GM18517 (cell line): ENCODE measurements around the gene IBTK.
"Not testable (repeated sequence)": the region's sequence is repeated elsewhere in the genome, so short reads cannot be mapped to it uniquely, and the experiment has no call there.

ENCODE experiments used
- ATAC-seq: cut with Tn5 transposase; IDR thresholded peaks from one replicate; pipeline ENCODE4 v1.9.1; 2021; ENCODE audit warnings: mild to moderate bottlenecking, moderate library complexity; ENCODE audit not compliant: unreplicated experiment

Gene IBTK

DNA sequence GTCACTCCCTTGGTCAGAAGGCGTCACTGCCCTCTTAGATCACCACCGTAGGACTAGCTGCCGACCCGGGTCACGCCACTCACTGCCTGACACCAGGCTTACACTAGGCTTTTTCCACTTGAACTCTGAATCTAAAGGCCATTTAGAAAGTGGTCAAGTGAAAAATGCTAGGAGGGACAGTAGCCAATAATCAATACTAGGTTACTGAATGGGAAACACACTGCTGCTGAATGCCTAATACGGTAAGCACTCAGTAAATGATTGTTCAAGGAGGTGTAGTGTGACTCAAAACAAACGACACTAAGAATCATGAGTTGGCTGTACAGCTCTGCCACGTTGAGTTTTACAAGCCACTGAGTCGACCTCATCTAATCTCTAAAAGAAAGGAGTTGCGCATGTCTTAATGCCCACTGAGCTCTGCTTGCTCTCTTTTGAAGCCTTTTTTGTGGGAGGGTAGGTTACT is 760 bp upstream of the IBTK start:
- ATAC-seq = peak; percentile 45

DNA sequence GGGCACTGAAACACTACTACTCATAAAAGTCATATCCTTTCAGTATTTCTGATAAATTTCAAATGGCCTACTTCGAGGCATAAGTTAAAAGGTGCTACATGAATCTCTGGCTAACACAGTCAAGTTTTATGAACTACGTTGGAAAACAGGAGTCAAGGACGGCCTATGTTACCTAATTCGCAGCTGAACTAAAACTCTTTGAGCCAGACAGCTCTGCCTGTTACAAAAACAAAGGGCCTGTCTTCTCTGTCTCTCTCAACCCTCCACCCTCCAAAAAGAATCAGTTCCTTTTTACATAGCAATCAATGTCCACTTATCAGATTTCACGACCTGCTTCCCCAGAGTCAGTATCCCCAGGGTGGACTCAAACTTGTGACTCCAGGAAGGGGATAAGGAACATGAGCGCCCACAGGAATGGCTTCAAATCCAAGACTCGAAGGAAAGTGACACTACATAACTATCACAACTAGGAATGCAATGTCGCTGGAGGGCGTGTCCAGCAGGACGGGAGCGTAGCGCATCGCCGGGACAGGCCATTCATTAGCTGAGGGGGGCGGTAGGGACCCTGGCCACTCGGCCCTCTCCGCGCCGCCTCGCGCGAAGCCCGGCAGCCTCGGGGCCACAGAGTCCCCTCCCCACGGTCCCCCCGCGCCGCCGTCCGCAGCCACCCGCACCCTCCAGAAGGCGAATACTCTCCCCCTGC is 591 bp downstream of the IBTK start:
- peak; percentile 39 for ATAC-seq

DNA sequence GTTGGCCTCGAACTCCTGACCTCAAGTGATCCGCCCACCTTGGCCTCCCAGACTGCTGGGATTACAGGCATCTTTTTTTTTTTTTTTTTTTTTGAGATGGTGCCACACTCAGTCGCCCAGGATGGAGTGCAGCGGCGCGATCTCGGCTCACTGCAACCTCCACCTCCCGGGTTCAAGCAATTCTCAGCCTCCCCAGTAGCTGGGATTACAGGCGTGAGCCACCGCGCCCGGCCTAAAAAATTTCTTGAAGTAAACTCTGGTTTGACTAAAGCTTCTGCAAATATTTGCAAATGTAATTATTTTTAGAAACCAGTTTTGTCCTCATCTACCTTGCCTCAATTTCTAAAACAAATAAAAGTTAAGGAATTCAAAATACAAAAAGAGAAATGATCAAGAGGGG is 1.2 kb downstream of the IBTK start:
- ATAC-seq = no peak

DNA sequence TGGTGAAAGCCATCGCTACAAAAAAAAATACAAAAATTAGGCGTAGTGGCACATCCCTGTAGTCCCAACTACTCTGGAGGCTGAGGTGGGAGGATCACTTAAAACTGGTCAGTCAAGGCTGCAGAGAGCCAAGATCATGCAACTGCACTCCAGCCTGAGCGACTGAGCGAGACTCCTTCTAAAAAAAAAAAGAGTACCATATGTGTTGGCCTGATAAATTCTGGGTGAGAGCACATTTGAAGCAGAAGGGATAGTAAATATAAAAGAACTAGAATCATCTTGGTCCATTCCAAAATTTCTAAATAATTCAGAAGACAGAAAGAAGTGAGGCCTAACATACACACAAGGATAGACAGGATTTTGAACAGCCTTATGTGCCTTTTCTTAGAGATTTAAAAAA is 2.2 kb downstream of the IBTK start:
- ATAC-seq = no peak

DNA sequence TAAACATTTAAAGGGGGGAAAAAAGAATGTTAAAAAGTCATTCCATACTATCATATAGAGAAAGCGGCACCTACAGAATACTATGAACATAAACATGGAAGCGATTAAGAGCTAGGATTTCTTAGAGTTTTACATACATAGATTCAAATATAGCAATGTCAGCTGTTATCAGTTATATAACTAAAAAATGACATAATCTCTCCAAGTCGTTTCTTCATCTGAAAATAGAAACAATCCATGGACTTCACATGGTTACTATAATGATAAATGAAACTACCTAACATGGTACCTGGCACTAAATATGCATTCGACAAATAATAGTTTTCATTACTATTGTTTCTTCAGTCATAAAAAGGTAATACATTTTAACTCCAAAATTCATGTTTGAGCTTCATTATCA is 3.7 kb downstream of the IBTK start:
- ATAC-seq = no peak

DNA sequence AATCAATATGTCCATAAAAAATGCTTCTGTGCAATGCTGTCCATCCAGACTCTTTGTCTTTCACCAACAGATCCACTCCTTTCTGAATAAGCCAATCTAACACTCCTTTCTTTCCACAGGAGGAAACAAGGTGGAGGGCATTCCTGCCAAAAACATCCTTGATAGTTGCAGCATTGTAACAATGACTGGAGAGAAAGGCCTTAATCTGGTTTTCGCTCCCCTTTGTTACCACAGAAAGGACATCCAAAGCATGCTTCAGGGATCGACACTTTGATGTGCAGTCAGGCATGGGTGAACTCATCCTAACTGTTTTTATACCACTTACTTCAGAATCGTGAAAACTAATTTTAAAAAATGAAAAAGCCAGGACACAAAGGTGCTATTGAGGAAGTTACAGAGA is 7.4 kb downstream of the IBTK start:
- no peak for ATAC-seq

DNA sequence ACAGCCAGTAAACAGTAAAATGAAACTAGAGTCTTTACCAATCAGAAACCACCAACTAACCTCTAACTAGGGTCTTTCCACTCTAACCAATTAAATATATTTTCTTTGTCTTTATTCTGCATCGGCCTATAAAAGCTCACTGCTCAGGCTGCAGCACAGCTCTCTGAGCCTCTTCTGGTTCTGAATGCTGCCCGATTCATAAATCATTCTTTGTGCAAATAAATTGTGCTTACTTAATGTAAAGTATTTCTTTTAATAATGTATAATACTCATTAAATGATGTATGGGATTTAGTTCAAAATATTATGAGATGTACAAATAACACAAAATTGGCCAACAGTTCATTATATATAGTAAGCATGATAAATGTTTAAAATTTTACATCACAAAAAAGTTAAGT is 7.9 kb downstream of the IBTK start:
- ATAC-seq = no peak

DNA sequence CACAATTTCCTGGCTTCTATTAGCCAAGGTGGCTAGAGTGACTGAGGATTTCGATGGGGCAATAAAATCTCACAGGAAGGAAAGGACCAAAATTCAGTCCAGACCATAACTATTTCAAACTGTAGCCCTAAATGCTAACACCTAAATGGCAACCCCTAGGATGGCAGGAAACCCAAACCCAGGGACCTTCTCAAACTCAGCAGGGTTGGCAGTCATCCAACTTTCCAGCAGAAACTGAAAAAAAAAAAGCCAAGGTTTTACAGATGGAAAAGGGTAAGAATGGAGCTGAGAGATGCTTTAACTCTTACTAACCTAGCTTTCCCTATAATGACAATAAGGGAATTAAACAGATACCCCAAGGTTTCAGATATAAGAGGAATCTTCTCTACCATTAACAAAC is 10.5 kb downstream of the IBTK start:
- no peak for ATAC-seq

DNA sequence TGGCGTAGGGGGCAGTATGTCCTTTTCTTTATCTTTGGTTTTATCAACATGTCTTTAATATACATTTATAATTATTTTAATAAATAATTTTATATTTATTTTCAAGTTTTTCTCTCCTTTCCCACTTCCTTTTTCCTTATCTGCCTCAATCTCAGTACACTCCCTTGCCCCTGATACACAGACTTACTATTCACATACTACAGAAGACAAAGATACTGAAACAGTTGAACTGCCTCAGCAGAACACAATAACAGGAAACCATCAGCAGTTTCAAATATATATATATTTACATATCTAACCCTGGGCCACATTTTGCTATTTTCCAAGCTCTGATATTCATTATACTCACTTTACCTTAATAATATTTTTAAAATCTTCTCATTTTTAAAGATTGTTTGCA is 19.8 kb downstream of the IBTK start:
- peak; percentile 99 for ATAC-seq

DNA sequence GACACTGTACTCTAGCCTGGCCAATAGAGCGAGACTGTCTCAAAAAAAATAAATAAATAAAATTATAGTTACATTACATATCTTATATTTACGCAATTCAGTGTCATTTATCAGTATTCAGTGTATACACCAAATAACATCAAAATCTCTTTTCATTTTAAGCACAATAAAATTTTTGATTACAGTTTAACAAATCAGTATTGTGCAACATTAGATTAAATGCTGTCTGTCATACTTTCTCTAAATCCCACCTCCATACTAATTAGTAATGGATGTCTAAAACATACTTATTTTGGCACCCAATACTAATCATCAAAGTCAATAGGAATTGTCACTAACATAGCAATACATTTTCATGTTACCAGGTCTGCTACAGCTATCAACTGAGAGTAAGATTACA is 27.4 kb downstream of the IBTK start:
- ATAC-seq = no peak

DNA sequence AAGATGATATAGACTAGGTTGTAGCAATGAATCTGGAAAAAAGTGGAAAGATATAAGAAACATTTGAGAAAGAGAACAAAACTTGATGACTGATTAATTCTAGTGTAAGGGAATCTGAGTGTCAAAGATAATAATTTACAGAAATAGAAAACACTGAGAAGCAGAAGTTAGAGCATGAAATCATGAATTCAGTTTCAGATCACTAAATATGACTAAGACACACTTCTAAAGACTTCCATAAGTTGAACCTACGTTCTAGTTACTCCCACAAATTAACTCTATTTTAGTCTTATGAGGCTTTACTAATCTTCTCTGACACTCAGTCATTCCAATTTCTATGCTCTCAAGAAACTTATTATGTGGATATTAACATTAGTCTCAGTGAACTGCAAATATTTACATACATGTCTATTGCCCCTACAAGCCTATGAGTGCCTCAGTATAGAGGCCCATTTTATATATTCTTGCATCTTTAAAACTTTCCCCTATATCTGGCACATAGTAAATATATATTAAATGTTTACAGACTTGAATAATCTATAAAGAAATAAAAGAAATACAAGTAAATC is 30.4 kb downstream of the IBTK start:
- peak; percentile 93 for ATAC-seq

DNA sequence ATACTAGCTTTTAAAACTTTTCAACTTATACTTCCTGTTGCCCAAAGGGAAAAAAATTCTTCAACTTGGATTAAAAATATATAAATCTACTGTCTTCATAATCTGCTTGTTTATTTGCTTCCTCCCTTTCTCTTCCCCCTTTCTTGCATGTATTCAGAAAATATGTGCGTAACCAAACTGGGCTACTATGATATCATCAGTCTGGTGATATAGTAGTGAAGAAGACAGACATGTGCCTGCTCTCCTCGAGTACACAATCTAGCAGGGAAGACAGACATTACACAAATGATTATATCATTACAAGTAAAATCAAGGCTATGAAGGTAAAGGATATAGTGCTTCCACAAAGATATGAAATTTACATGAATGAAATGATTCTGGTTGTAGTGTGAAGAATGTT is 31.0 kb downstream of the IBTK start:
- ATAC-seq = peak; percentile 7

DNA sequence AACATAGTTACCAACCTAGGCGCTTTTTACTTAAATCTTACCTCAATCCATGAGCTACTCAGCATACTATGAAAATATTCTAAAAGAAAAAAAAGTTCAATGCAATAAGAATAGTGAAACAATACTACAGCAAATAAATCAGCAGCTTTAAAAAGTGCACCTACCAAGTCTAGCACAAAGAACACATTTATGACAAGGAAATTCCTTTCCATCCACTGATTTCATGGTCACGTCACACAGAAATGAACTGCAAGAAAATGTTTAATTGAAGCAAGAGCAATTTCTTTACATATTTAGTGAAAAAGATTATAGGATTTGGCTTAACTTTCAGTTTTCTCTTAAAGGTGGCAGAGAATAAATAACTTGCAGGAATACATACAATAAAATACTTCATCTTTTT is 36.2 kb downstream of the IBTK start:
- ATAC-seq = no peak

DNA sequence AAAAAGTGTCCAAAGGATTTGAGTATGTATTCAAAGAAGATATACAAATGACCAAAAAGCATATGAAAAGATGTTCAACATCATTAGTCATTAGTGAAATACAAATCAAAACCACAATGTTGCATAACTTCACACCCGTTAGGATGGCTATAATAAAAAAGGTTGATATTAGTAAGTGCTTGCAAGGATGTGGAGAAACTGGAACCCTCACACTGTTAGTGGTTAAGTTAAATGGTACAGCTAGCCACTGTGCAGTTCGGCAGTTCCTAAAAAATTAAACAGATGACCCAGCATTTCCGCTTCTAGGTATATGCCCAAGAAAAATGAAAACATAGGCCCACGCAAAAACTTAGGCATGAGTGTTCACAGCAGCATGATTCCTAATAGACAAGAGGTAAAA is 38.6 kb downstream of the IBTK start:
- ATAC-seq = no peak

DNA sequence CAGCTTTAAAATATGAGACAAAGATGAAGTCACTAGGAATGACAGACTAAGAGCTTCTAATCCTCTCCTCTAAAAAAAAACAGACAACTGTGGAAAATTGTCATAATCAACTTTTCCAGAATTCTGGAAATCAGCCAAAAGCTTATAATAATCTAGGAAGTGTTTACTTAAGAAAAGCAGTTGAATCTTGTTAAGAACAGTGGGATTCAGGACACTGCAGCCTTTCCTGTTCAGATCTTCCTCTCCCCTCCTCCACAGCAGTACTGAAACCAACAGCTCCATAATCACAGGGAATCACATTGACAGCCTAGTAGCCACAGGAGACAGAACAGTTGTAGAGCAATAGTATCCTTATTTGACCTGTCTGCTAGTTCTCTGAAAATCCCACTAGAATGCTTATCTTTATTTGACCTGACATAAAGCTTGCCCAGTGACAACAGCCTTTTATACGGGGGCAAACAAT is 41.6 kb downstream of the IBTK start:
- ATAC-seq = no peak

DNA sequence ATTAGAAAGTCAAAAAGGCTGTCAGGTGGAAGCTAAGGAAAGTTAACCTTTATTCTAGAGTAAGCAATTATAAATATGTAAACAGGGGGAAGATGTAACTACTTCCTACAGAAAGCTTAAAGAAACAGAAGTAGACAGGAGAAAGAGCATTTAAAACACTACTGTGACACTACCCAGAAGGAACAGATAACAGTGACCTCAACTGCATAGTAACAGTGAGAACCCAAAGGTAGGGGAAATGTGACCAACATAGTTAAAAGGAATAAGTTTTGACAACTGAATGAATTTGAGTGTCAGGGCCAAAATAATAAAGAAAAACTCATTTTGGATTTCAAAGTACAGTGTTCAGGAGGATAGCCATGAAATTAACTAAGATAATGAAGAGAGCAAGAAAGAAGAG is 43.5 kb downstream of the IBTK start:
- ATAC-seq = no peak

DNA sequence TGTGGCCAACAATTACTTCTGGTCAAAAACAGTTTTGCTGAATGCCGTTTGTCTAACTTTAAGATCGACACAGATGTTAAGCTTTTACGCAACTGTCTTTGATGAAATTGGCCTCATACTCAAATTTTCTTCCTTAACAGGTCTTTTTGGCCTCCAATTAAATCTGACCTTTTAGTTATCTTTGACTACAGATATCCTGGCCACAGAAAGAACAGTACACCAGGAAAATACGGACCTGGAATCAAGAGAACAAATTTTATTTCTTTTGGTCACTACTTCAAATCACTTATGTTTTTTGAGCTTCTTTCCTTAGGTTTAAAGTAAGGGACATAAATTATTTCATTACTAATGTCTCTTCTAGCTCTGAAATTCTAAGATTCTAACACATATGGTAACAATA is 49.8 kb downstream of the IBTK start:
- ATAC-seq = no peak

DNA sequence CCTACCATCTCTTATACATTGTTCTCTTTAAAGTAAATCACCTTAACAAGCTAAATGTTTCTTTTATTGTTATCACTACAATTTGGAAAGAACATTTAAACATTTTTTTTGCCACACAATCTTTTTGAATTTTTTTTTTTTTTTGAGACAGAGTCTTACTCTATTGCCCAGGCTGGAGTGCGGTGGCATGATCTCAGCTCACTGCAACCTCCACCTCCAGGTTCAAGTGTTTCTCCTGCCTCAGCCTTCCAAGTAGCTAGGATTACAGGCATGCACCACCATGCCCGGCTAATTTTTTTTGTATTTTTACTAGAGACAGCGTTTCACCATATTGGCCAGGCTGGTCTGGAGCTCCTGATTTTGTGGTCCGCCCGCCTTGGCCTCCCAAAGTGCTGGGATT is 50.3 kb downstream of the IBTK start:
- ATAC-seq = not testable (repeated sequence)

DNA sequence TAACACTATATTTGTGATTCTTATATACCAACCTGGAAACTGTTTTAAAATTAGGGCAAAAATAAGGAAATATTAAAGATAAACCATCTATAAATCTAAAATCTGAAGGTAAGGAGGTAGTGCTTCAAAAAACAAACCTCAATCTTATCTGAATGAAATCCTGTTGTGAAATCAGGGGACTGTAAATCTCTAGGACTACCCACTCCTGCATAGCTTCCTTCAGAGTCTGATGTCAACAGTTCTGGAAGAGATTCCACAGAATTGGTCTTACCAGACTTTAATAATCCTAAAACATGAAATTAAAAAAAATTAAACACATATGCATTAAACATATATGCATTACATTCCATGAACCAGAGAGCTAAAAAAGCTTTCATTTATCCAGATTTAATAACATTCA is 51.4 kb downstream of the IBTK start:
- ATAC-seq = no peak

DNA sequence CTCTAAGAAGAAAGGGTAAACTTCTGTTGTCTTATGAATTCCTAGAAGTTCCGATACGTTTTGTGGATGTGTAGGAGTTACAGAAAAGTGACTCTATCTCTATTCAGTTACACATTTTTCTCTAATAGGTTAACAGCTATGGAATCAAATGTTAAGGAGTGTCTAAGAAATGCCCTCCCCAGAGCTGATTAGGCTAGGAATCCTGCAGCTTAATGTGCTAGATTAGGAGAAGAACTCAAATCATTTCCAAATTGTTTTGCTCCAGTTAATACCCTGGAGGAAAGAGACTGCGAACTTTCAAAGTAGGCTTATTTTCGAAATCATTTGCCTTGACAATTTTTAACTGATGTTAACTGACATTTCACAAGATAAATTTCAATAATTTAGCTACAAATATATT is 51.9 kb downstream of the IBTK start:
- no peak for ATAC-seq

DNA sequence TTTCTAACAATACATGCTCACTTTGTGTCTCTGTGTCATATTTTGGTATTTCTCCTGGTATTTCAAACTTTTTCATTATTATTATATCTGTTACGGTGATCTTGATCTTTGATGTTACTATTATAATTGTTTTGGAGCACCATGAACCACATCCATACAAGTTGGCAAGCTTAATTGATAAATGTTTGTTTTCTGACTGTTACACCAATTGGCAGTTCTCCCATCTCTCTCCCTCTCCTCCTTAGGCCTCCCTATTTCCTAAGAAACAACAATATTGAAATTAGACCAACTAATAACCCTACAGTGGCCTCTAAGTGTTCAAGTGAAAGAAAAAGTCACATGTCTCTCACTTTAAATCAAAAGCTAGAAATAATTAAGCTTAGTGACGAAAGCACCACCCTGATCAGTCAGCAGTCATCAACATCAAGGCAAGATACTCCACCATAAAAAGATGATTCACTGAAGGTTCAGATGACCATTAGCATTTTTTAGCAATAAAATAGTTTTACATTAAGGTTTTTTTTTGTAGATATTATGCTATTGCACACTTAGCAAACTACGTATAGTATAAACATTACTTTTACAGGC is 61.5 kb downstream of the IBTK start:
- no peak for ATAC-seq

DNA sequence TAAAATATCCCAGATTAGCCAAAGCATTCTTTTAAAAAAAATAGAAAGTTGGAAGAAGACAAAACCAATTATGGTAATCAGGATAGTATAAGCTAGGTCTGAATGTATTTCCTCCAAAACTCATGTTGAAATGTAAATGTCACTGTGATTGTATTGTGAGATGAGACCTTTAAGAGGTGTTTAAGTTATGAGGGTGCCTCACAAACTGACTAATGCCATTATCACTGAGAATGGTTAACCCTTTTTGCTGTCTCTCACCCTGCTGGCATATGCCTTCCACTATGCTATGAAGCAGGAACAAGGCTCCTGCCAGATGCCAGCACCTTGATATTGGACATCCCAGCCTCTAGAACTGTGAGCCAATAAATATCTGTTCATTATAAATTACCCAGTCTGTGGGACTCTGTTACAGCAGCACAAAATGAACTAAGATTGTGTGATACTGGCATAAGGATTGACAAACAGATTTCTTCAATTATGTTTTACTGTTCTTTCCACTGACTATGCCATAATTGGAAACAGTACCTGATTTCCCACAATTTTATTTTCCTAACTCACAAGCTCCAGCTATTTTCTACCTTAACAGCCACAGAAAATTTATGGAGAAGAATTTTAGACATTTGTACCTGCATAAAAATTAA is 63.8 kb downstream of the IBTK start:
- ATAC-seq = no peak
